Activated CD8-positive, alpha-beta T cell treated with anti-CD3 and anti-CD28 coated beads for 36 hours (primary cell): Measurements from ENCODE around the gene CLEC16A. TPM values are rescaled to one million over a fixed set of nuclear protein-coding genes. Genes with fewer than 3 reads are reported as not detected.
"Not testable (repeated sequence)": the region's sequence is repeated elsewhere in the genome, so short reads cannot be mapped to it uniquely, and the experiment has no call there.

Experiments used
- ATAC-seq: fragments of 200-7000 bp; cut with Tn5 transposase; one replicate; pipeline ENCODE4 v1.10.0; 2021; ENCODE audit warnings: mild to moderate bottlenecking, moderate library complexity
- CTCF ChIA-PET: fragments of 350-600 bp; sonication (Branson Sonifier 250); formaldehyde crosslinking; loops from one replicate; lab custom pipeline; 2021; ENCODE audit warnings: antibody characterized with exemption; lab: Charles Lee
- POLR2A ChIA-PET: fragments of 350-600 bp; sonication (Branson Sonifier 250); formaldehyde crosslinking; loops from one replicate; lab custom pipeline; 2021; ENCODE audit warnings: antibody characterized with exemption; lab: Charles Lee
- DNase-seq: peaks from one replicate; pipeline ENCODE4 v3.0.0-alpha.2; 2020
- H3K27ac Mint-ChIP-seq: one replicate; pipeline ENCODE4 v1.8.0; 2021; ENCODE audit warnings: mild to moderate bottlenecking, mixed read lengths
- H3K27me3 Mint-ChIP-seq: one replicate; pipeline ENCODE4 v1.8.0; 2021; ENCODE audit warnings: mixed read lengths
- H3K36me3 Mint-ChIP-seq: one replicate; pipeline ENCODE4 v1.8.0; 2021; ENCODE audit warnings: low read depth, mixed read lengths
- H3K4me1 Mint-ChIP-seq: one replicate; pipeline ENCODE4 v1.8.0; 2021; ENCODE audit warnings: low read depth, mixed read lengths
- H3K4me3 Mint-ChIP-seq: one replicate; pipeline ENCODE4 v1.8.0; 2021; ENCODE audit warnings: mild to moderate bottlenecking, moderate library complexity, mixed read lengths
- H3K9me3 Mint-ChIP-seq: one replicate; pipeline ENCODE4 v1.8.0; 2021; ENCODE audit warnings: mixed read lengths
- CTCF ChIP-seq: fragments of 200-600 bp; IDR thresholded peaks from one replicate; pipeline ENCODE4 v1.8.0; 2022; ENCODE audit warnings: antibody characterized with exemption, mild to moderate bottlenecking
- intact Hi-C: fragments of 100-400 bp; cut with micrococcal nuclease; formaldehyde crosslinking; loops from one replicate; pipeline ENCODE4 v1.10.0; 2022
- total RNA-seq, 2 experiments: library from RNA; stranded (reverse); gene quantifications; one replicate each; pipeline ENCODE4 v1.2.3, GENCODE V29; 2021

CLEC16A gene
- total RNA-seq, 2 experiments from 2014 or later: 20.4 to 21.7 TPM

- Mint-ChIP-seq H3K36me3 (peaks cover 18% of the 10 kb centered on the region), H3K27ac (no peak overlapping the region), H3K9me3 (no peaks in the 10 kb centered on the region), H3K27me3 (no peaks in the 10 kb centered on the region), H3K4me1 (no peaks in the 10 kb centered on the region), H3K4me3 (no peak overlapping the region)
- POLR2A ChIA-PET: no interaction called here
- CTCF ChIA-PET: interaction anchor here (1.9 kb wide), 1 partner anchor 33 kb away, joined by 5 read pairs; no protein-coding TSS in a partner anchor
- ATAC-seq: no peak
- no peak for TF ChIP-seq CTCF
- intact Hi-C loops: loop anchor here (5.0 to 10.0 kb wide), 2 partner anchors 149 to 406 kb away; no protein-coding TSS in a partner anchor
- DNase-seq: no peak
Observed at GRCh38 chr16:10923650-10924214, 20.6 kb upstream of the CLEC16A start.

GRCh38 chr16:10925285-10925684 is 19.1 kb upstream of the CLEC16A start:
- H3K36me3 Mint-ChIP-seq: peaks cover 21% of the 10 kb centered on the region
- not testable (repeated sequence) for ATAC-seq, H3K27me3 Mint-ChIP-seq, H3K4me3 Mint-ChIP-seq, H3K27ac Mint-ChIP-seq, DNase-seq, H3K9me3 Mint-ChIP-seq, H3K4me1 Mint-ChIP-seq
- POLR2A ChIA-PET: interaction anchor here (1.0 kb wide), 2 partner anchors 12 to 47 kb away, joined by 3 read pairs; no protein-coding TSS in a partner anchor
- intact Hi-C loops: loop anchor here (10.0 kb wide), 1 partner anchor 150 kb away; no protein-coding TSS in a partner anchor
- CTCF ChIA-PET: interaction anchor here (1.9 kb wide), 1 partner anchor 35 kb away, joined by 5 read pairs; no protein-coding TSS in a partner anchor

GRCh38 chr16:10926094-10926493 is 18.3 kb upstream of the CLEC16A start:
- ChIA-PET POLR2A (interaction anchor here (1.0 kb wide), 2 partner anchors 11 to 47 kb away, joined by 3 read pairs; no protein-coding TSS in a partner anchor), CTCF (interaction anchor here (1.1 kb wide), 1 partner anchor 411 kb away, joined by 3 read pairs; no protein-coding TSS in a partner anchor)
- Mint-ChIP-seq H3K4me1 (peaks cover 4% of the 10 kb centered on the region), H3K9me3 (no peaks in the 10 kb centered on the region), H3K27me3 (no peaks in the 10 kb centered on the region), H3K36me3 (peaks cover 21% of the 10 kb centered on the region), H3K4me3 (no peak overlapping the region), H3K27ac (no peak overlapping the region)
- no peak for DNase-seq
- ATAC-seq: no peak
- intact Hi-C loops: loop anchor here (10.0 kb wide), 1 partner anchor 151 kb away; no protein-coding TSS in a partner anchor
- no peak for TF ChIP-seq CTCF

GRCh38 chr16:10926867-10927266 is 17.5 kb upstream of the CLEC16A start:
- ATAC-seq (no peak), DNase-seq (no peak)
- H3K27me3 Mint-ChIP-seq: no peaks in the 10 kb centered on the region
- H3K4me3 Mint-ChIP-seq: no peak overlapping the region
- CTCF ChIA-PET: interaction anchor here (1.1 kb wide), 1 partner anchor 412 kb away, joined by 3 read pairs; no protein-coding TSS in a partner anchor
- H3K9me3 Mint-ChIP-seq: no peaks in the 10 kb centered on the region
- POLR2A ChIA-PET: no interaction called here
- intact Hi-C loops: loop anchor here (10.0 kb wide), 1 partner anchor 152 kb away; no protein-coding TSS in a partner anchor
- peaks cover 21% of the 10 kb centered on the region for H3K36me3 Mint-ChIP-seq
- no peak overlapping the region for H3K27ac Mint-ChIP-seq
- no peak for TF ChIP-seq CTCF
- peaks cover 7% of the 10 kb centered on the region for H3K4me1 Mint-ChIP-seq

GRCh38 chr16:10927497-10928112 is 16.8 kb upstream of the CLEC16A start:
- H3K9me3 Mint-ChIP-seq: no peaks in the 10 kb centered on the region
- no peaks in the 10 kb centered on the region for H3K27me3 Mint-ChIP-seq
- H3K4me1 Mint-ChIP-seq: peaks cover 9% of the 10 kb centered on the region
- no peak for DNase-seq
- no peak for ATAC-seq
- no peak overlapping the region for H3K27ac Mint-ChIP-seq
- POLR2A ChIA-PET: no interaction called here
- no peak overlapping the region for H3K4me3 Mint-ChIP-seq
- intact Hi-C loops: loop anchor here (10.0 kb wide), 1 partner anchor 153 kb away; no protein-coding TSS in a partner anchor
- no peak for TF ChIP-seq CTCF
- CTCF ChIA-PET: interaction anchor here (1.2 kb wide), 1 partner anchor 12 kb away, joined by 3 read pairs; no protein-coding TSS in a partner anchor
- H3K36me3 Mint-ChIP-seq: peaks cover 21% of the 10 kb centered on the region

- H3K4me1 Mint-ChIP-seq: peaks cover 21% of the 10 kb centered on the region
- peaks cover 27% of the 10 kb centered on the region for H3K36me3 Mint-ChIP-seq
- DNase-seq, H3K9me3 Mint-ChIP-seq, ATAC-seq, H3K27ac Mint-ChIP-seq, H3K27me3 Mint-ChIP-seq, POLR2A ChIA-PET, H3K4me3 Mint-ChIP-seq: not testable (repeated sequence)
- intact Hi-C loops: loop anchor here (10.0 kb wide), 1 partner anchor 154 kb away; no protein-coding TSS in a partner anchor
- CTCF ChIA-PET: interaction anchor here (1.1 kb wide), 1 partner anchor 10 kb away, joined by 6 read pairs; no protein-coding TSS in a partner anchor
Observed at GRCh38 chr16:10929097-10929496, 15.3 kb upstream of the CLEC16A start.
